GM19193 (cell line): ENCODE data around the gene SIMC1.

Experiments
- POLR2A ChIP-seq: IDR thresholded peaks from 4 replicates; pipeline ENCODE4 v1.6.1; 2011; ENCODE audit not compliant: insufficient read depth, insufficient read length; ENCODE audit errors: extremely low read depth

SIMC1 gene

GRCh38 chr5:176387384-176387925 is 149.2 kb downstream of the SIMC1 start:
- no peak for TF ChIP-seq POLR2A

DNA sequence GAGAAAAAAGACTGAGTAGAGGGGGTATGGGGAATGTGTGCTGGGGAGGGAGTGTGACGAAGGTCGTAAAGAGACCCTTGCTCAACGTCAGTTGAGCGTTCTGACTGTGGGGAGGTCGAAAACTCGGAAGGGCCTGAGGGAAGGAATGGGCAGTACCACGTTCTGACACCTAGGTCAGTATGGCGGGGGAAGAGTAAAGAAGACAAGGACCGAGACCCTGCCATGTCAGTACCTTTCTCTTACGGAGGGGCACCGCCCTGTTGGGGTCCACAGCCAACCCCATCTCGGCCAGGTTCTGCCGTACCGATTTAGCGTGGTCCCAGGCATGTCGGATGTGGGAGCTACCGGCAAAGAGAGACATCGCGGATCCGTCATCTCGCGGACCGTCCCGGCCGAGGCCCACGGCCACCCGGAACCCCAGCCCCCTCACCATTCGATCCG is 149.8 kb downstream of the SIMC1 start:
- TF ChIP-seq POLR2A: no peak

DNA sequence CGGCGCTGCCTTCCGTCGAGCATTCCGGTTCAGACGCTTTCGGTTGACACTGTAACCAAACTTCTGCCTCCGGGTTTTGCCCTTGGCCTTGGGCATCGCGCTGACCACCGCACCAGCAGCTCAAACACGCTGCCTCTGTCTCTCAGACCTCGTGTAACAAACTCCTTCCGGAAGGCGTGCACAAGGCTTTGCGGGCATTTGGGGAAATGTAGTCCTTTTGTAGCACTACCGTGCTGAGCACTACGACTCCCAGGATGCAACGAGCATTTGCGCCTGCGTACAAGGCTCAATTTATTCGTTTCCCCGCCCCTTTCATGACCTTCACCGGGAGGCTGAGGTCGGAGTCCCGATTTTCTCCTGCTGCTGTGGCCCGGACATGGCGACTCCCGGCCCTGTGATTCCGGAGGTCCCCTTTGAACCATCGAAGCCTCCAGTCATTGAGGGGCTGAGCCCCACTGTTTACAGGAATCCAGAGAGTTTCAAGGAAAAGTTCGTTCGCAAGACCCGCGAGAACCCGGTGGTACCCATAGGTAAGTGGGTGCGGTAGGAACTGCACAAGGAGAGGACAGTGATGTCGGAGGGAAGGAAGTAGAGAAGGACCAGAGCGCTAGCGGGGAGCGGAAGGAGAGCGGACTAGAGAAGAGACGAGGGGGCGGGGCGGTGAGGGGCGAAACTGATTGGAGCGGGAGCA is 150.4 kb downstream of the SIMC1 start, which contains the start of the genes HIGD2A and NOP16:
HIGD2A (plus strand) TSS at position 308 of the 691 bp plus-strand sequence; CDS start at position 377, 69 bp downstream.
NOP16 (minus strand) TSS at position 155 of the 691 bp plus-strand sequence; CDS start at position 96, 59 bp downstream.
- TF ChIP-seq POLR2A: peak; percentile 71

DNA sequence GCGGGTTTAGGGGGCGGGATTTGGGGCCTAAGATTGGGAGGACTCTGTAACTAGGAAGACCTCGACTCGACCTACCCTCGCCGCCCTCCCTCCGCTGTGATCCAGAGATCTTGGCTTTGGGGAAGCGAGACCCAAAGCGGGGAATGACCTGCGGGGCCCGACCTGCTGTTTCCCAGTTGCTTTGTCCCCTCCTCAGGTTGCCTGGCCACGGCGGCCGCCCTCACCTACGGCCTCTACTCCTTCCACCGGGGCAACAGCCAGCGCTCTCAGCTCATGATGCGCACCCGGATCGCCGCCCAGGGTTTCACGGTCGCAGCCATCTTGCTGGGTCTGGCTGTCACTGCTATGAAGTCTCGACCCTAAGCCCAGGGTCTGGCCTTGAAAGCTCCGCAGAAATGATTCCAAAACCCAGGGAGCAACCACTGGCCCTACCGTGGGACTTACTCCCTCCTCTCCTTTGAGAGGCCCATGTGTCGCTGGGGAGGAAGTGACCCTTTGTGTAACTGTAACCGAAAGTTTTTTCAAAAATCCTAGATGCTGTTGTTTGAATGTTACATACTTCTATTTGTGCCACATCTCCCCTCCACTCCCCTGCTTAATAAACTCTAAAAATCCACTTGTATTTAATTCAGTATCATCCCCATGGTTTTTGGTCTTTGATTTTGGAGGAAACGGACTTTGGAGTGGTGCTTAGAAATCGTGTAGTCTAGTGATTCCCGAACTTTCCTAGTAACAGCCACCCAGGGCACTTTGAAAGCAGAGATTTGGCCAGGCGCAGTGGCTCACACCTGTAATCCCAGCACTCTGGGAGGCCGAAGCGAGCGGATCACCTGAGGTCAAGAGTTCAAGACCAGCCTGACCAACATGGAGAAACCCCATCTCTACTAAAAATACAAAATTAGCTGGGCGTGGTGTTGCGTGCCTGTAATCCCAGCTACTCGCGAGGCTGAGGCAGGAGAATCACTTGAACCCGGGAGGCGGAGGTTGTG is 151.2 kb downstream of the SIMC1 start:
- peak; percentile 82 for TF ChIP-seq POLR2A

DNA sequence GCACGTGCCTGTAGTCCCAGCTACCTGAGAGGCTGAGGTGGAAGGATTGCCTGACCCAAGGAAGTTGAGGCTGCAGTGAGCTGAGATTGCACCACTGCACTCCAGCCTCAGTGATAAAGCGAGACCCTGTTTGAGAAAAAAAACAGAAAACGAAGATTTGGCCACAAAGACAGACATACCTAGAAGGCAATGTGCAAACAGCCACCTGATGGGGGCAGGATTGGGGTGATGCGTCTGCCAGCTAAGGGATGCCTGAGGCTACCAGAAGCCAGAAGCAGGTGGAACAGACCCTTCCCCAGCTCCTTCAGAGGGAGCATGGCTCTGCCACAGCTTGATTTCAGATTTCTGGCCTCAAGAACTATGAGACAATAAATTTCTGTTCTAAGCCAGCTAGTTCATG is 153.3 kb downstream of the SIMC1 start:
- TF ChIP-seq POLR2A: no peak

GRCh38 chr5:176391999-176392398 is 153.8 kb downstream of the SIMC1 start:
- no peak for TF ChIP-seq POLR2A

DNA sequence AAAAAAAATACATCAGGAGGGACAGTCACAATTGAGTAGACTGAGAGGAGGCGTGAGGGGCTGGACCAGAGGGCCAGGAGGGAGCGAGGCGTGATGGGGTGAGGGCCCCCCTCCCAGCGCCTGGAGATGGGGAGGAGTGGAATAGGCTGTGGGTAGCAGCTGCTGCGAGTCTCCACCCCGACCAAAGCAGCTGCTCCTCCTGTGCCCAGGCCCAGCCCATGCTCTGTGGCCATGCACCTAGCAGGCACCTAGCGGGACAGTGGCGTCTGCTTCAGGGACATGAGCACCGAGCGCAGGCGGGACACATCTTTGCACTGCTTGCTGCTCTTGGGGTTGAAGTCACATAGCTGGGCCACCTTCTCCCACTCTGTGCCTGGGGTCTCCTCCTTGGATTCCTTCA is 154.3 kb downstream of the SIMC1 start:
- no peak for TF ChIP-seq POLR2A

- TF ChIP-seq POLR2A: no peak
Measured at GRCh38 chr5:176394096-176394495, 155.9 kb downstream of the SIMC1 start.

DNA sequence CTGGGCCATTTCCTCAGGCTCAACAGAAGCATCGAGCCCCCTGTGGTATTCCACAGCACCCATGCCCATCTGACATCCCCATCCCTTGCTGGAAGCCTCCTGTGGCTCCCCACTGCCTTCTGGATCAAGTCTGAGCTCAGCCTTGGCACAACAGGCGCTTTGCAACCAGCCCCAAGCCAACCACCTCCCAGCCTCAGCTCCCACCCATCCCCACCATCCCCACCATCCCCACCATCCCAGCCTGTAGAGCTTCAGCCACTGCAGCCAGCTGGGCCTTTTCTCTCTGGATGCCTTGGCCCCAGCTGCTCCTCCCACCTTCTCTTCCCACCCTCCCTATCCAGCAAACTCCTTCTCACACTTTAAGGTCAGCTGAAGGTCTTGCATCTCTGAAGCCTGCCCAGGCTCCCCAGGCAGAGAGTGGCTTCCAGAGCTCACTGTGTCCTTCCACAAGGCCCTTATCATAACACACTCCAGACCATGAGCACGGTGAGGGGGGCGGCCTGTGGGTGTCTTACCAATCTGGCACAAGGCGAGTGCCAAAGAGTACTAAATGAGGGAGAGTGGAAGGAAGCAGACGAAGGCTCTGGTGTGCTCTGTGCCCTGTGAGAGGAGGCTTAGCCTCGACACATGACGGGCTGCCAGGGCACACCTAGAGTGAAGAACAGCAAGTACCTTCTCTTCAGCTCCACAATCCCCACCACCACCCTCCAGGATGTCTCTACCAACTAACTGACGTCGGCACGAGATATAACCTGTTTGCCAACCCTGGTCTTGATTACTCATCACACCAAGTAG is 156.9 kb downstream of the SIMC1 start:
- no peak for TF ChIP-seq POLR2A
